Muscle of arm (tissue), 12 donors: ENCODE measurements around the gene BACE2. TPM values are rescaled to one million over a fixed set of nuclear protein-coding genes. Genes with fewer than 3 reads are reported as not detected.

ENCODE experiments used
- DNase-seq: peaks from one replicate; pipeline ENCODE4 v3.0.0-alpha.2; 2013
- polyA plus RNA-seq, 12 donors: library from polyadenylated mRNA; unstranded; fragments of 120-200 nt; gene quantifications; one replicate each; pipeline ENCODE4 v1.2.1, GENCODE V29; 2013; ENCODE audit not compliant: insufficient read length in 12 of 12

BACE2 gene
- polyA plus RNA-seq, 12 donors, result 16.4 to 56.4 (median 37.6) TPM; not detected in 1

- no peak for DNase-seq
These were observed 43.3 kb downstream of the BACE2 start for GRCh38 chr21:41211060-41211805.

GRCh38 chr21:41213021-41213420, 45.1 kb downstream of the BACE2 start:
- DNase-seq, result no peak

DNA sequence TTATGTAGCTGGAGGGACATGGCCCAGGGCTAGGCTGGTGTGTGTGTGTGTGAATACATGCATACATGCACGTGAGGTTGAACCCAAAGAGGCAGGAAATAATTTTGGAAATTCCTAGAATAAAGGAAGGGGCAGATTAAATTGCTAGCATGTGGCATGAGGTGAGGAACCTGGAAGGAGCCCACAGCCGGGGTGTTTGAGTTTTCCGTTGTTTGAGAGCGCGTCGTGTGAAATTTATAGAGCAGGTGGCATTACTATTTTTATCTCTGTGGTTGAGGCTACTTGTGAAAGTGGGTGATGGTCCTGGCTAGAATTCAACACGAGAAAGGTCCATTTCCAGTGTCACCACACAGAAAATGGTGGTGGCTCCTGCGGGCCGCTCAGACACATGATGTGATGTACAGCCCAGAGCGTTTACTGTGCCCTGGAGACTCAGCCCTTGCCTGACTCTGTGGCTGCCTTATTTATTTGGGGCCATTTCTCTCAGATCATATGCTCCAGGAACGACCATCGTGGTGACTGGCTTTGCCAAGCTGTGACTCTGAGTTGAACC, 48.0 kb downstream of the BACE2 start:
- no peak for DNase-seq

DNA sequence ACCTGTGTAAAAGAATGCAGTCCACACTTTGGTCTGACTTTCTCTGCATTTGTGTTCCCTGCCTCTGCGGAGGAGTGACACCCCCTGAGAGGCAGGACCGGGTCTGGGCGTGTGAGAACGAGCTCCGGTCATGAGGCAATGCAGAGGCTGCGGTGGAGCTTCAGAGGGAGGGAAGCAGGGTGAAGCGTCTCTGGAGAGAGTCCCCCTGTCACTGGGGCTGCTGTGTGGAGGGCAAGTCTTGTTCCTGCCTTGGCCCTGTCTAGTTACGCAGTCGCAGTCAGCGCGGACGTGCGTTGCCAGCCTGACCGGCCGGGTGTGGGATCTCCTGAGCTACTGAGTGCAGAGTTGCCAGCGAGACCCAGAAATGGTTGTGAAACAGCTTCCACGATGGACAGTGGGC, 48.5 kb downstream of the BACE2 start:
- DNase-seq, result no peak

DNA sequence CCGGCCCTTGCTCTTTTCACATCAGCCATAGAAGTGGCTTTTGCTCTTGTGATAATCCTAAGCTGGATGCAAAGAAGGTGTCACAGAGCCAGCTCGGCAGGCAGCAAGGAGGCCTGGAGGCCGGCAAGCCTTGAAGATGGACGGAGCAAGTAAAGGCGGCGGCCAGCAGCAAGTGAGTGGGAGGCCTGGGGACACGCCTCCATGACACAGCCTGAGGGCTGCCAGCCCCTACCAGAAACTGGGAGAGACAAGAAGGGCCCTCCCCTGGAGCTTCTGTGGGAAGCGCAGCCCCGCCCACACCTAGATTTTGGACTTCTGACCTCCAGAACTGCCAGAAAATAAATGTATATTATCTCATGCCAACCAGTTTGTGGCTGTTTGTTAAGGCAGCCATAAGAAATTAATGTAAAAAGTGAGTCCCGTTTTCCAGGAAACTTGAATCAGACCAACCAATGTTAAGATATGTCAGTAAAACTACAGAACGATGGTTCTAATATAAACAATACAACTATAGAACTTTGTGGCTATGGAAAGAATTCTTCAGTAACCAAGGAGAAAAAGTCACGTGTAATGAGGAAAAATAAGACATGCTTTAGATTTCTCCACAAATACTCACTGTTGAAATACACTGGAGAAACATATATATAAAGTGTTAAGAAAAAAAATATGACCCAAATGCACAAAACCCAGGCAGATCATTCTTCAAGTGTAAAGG, 49.9 kb downstream of the BACE2 start:
- DNase-seq, result peak; percentile 53

DNA sequence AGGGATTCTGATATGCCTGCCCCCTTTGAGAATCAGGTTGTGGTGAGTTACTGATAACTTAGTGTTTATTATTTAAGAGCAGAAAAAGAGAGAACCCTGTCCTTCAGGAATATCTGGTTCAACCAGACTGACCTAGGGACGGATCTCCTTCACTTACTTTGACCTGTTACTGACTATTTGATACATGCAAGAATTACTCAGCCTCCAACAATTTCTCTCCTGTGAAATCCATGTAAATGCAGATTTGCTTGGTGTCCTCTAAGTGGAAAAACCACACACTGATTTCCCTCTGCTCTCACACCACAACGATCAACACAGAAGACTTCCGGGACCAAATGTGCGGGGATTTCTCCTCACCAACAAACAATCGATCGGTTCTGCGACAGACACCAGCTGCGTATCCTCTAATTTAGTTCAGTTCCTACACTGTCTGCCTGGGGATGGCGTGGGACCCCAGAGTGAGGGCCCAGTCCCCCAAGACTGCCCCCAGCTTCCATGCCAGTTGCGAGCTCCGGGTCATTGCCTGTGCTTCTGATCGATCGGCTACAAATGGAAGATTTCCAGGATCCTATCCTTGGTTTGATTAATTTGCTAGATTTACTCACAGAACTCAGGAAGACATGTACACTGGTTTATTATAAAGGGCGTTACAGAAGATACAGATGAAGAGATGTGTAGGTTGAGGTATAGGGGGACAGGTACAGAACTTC, 51.7 kb downstream of the BACE2 start:
- DNase-seq, result no peak

DNA sequence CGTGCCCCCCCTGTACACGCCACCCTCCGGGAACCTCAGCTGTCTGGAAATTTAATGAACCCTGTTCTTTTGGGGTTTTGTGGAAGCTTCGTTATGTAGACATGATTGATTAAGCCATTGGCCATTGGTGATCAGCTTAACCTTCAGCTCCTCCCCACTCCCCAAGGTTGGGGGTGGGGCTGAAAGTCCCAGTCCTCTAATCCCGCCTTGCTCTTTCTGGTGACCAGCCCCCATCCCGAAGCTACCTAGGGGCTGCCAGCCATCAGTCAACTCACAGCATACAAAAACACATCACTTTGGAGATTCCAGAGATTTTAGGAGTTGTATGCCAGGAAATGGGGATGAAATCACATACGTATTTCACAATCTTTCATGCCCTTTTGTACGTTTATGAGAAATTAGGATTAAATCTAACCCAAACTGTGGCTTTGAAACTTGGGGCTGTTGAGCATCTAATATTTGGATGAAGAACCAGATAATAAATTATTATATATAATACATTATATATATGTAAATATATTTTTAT, 52.3 kb downstream of the BACE2 start:
- DNase-seq, result no peak

- DNase-seq, result no peak
These were observed 54.5 kb downstream of the BACE2 start for GRCh38 chr21:41222247-41223068.

GRCh38 chr21:41226853-41227252, 58.9 kb downstream of the BACE2 start:
- DNase-seq, result no peak

- DNase-seq, result no peak
These were observed 59.5 kb downstream of the BACE2 start for GRCh38 chr21:41227357-41228005.

- no peak for DNase-seq
These were observed 60.0 kb downstream of the BACE2 start for GRCh38 chr21:41228006-41228370.

DNA sequence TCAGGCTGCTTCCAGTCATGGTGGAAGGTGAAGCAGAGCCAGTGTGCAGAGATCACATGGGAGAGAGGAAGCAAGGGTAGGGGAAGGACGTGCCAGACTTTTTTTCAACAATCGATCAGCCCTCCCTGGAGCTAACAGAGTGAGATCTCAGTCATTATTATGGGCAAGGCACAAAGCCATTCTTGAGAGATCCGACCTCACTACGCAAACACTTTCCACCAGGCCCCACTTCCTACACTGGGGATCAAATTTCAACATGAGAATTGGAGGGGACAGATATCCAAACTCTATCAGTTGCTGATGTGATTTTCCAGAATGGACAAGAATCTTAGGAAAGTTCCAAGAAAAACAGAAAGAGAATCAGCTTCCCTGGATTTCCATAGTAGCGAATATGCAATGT, 60.5 kb downstream of the BACE2 start:
- no peak for DNase-seq

DNA sequence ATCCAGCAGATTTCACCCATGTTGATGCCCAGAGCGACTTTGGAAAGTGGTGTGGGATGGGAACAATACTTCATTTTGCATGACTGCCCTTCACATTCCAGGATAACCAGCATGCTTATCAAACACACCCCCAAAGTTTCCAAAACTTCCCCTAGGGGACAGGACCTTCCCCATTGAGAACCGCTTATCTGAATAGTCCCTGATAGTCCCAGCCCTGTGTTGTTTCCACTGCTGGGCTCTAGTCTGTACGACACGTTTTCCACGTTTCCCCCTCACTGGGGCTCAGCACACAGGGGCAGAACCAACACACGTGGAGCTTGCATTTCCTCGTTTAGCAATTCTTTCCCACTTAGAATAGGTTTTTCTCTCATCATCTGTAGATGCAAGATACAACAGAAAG, 61.0 kb downstream of the BACE2 start:
- DNase-seq, result no peak

GRCh38 chr21:41229509-41230248, 61.7 kb downstream of the BACE2 start:
- no peak for DNase-seq

DNA sequence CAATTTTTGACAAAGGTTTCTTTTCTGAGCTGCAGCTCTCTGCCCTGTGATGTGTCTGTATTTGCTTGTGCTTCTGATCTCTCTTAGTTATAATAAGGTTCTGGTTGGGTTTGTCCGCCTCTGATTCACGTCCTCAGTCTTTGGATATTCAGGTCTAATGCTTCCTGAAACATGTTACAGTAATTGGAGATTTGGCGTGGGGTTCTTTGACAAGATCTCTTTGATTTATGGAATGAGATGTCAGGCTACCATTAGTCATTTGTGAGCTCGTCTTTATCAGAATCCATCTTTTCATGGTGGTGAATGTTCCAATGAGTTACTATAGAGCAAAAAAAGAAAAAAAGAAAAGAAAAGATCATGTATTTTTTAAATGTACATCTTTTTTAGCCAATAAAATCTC, 62.5 kb downstream of the BACE2 start:
- DNase-seq, result no peak

- no peak for DNase-seq
These were observed 63.1 kb downstream of the BACE2 start for GRCh38 chr21:41231060-41231459.

- DNase-seq, result no peak
These were observed 64.1 kb downstream of the BACE2 start for GRCh38 chr21:41232013-41232412.

GRCh38 chr21:41233916-41234315, 66.0 kb downstream of the BACE2 start:
- no peak for DNase-seq

GRCh38 chr21:41234569-41234968, 66.6 kb downstream of the BACE2 start:
- no peak for DNase-seq

DNA sequence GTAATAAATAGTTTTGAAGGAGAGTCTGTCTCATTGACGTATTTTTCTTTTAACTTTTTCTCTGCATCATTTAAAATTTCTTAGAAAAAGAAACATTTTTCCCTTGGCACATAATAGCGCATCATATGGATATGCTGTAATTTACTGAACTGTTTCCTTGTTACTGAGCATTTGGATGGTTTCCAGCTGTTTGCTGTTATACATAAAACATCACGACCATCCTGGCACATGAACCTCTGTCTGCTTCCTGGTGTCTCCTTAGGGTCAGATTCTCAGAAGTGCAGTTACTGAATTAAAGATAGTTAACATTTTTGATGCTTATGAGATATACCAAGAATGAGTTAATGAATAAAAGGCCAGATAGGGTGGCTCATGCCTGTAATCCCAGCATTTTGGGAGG, 67.2 kb downstream of the BACE2 start:
- no peak for DNase-seq
